Fibroblast of skin of back (primary cell): ENCODE measurements around the gene WNK1.
A peak's percentile ranks its signal among the peaks of the same experiment; 100 is the strongest.
"Not testable (repeated sequence)": the region's sequence is repeated elsewhere in the genome, so short reads cannot be mapped to it uniquely, and the experiment has no call there.

Experiments
- DNase-seq: peaks from one replicate; pipeline ENCODE4 v3.0.0-alpha.2; 2013

WNK1 gene

DNA sequence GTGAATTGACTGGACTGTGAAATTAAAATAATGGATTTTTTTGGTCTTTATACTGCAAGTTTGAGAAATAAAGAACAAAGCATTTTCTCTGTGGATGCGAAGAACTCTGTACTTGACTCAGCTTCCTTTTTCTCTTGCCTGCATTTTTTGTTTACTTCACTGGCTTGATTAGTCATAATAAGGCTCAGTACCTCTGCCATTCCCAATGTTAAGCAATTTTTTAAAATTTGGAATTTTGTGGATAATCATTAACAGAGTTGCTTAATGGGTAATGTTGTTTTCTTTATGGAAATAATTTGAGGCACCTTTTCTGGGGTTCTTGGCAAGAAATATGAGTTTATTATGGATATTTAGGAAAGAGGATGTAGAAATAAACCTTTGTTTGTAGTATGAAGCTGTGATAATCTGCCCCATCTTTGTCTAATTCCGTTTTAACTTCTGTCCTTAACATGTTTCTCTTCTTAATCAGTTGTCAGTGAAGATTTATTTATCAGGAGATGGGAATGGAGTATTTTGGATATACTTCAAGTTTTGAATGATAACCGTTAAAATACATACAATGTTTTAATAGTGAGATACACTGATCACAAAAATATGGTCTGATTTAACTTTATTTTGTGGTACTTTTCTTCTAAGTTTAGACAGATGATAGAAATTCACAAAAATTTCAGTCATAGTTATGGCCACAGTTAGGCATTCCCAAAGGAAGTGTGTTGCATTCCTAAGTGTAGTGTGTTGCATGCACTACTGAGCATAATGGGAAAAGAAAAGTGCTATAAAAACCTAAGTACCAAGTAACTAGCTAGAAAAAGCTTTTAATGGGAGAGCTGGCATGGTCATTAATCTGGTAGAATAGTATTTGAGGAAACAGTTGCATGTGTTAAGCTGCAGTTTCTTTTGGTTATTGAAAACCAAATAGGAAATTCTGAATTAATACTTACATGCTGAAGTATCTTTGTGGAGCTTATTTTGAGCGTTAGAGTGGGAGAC, 27.7 kb downstream of the WNK1 start:
- DNase-seq, result peak; percentile 84

DNA sequence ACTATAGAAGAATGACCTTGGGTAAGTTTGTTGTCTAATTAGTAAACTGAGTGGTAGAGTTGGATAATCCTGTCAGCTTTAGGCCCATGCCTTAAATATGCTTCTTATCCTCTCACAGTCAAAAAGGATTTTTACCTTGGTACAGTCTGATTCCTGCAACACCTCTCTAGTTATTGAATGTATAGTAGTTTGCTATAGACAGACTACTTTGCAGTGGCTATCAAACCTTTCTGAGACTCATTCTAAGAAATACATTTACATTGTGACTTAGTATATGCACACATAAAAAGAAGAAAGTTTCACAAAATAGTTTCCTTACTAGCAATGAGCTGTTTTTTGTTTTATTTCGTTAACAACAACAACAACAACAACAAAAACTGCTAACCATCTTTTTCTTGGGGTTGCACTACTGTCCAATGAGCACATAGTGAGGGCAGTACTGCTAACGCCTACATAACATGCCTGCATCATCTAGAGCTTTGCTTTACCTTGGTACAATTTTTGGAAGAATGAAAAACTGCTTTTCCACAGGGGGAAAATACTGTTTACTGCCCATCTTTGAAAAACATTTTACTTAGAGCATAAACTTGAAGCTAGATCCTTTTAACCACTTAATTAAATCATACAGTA, 28.5 kb downstream of the WNK1 start:
- DNase-seq, result no peak

DNA sequence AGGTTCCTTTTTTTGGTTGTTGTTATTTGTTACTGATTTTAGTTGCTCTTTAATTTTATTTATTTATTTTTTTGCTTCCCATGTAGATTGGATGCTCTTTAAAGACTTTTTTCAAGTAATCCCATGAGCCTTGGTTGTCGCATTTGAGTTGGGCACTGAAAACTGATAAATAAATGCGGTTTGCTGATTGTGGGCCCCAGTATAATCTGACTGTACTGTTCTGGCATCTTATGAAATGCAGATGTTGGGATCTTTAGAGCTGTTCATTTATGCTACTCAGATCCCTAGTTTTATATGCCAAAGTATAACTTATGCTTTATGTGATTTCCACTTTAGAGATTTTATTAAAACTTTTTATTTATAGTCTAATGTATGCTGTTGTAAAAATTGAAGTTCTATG, 33.3 kb downstream of the WNK1 start:
- no peak for DNase-seq

DNA sequence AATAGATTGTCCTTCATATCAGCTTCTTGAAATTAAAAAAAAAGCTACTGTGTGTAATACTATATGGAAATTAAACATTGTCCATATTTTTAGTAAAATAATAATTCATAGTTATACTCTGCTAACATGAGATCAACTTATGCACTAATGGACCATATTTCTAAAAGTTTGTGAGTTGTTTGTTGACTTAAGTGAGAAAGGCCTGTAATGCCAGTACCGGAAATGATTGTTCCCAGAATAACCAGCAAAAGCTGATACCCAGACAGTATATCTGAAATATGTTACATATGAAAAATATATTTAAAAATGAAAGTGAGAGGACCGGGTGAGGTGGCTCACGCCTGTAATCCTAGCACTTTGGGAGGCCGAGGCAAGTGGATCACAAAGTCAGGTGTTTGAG, 35.9 kb downstream of the WNK1 start:
- DNase-seq, result no peak

GRCh38 chr12:788762-789161, 36.4 kb downstream of the WNK1 start:
- DNase-seq, result not testable (repeated sequence)

DNA sequence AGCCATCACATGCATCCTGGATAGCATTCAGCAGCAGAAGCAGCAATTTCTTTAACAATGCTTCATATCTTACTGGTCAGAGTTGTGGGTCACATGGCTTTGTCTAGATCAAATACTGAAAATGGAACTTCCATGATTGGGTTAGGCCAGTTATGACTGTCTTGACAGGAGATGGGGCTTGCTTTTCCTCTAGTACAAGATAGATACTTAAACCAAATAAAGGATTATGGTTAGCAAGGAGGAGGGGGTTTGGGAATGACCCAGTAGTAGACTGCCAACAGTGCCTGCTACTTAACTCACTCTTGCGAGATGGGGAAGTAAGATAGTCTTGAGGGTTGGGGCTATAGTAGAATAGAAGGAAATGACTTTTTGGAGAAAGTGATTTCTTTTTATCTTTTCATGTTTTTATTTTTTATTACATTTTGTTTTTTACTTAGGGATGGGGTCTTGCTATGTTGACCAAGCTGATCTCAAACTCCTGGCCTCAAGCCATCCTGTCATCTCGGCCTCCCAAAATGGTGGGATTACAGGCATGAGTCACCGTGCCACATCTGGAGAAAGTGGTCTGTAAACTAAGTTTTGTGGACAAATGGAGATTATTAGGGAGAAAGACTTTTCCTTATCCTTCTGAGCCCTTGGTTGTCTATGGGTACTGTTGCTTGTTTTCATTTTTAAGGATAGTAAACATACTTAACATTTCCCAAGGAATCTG, 37.6 kb downstream of the WNK1 start:
- DNase-seq, result no peak

DNA sequence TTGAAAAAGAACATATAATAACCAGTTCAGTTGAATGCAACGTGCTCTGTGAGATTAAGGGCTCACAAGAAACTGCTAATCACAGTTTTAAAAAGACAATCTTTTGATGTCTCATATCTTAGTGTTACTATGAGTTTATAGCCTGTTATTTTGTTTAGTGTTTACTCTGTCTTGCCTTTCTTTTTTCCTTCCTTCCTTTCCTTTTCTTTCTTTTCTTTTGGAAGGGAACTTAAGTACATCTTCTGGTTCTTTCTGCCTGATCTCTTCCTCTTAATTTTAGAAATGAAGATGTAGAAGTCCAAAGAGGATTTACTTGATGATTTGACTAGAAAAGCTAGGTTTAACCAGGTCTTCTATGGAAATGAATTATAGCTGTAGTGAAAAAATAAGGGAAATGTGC, 38.2 kb downstream of the WNK1 start:
- DNase-seq, result no peak

DNA sequence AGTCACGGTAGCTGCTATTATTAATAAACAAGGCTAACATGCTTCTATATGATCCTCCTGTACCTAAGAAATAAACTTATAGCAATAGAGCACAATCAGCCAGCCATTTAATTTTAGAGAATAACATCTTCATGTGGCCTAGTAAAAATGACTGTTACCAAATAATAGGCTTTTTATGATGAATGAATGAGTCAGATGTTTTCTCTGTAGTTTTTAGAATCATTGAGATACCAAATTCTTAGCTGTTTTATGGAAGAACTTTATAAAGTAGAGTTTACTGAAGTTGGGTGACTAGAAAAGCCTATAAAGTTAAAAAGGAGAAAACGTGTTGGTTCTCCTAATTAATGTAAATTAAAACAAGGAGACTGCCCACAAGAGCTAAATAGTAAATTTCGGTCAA, 40.7 kb downstream of the WNK1 start:
- DNase-seq, result no peak

DNA sequence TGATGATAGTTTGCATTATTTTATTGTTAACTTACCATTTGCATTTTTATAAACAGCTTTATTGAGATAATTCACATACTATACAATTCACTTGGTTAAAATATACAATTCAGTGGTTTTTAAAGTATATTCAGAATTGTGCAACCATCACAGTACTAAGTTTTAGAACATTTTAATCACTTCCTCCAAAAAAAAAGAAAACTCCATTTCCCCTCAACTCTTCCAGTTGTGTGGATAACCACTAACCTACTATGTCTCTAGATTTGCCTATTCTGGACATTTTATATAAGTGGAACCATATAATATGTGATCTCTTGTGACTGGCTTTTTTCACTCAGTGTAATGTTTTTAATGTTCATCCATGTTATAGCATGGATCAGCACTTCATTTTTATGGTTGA, 41.3 kb downstream of the WNK1 start:
- no peak for DNase-seq

- no peak for DNase-seq
Measured at GRCh38 chr12:795305-795704, 42.9 kb downstream of the WNK1 start.

DNA sequence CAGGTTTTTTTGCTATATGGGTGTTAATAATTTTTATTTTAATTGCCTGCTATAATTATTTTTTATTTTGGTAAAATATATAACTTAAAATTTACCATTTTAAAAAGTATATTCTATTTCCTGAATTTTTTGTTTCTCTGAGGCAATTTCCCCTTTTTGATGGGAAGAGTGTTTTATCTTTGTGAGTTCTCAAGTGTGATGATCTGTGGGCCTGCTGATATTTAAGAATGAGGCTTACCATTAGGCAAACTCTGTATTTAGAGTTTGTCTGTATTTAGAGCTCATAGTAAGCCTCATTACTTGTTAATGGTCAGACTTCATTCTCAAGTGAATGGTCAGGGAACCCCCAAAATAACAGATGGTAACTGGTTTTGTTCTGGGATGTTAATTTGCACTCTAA, 48.0 kb downstream of the WNK1 start:
- DNase-seq, result no peak

DNA sequence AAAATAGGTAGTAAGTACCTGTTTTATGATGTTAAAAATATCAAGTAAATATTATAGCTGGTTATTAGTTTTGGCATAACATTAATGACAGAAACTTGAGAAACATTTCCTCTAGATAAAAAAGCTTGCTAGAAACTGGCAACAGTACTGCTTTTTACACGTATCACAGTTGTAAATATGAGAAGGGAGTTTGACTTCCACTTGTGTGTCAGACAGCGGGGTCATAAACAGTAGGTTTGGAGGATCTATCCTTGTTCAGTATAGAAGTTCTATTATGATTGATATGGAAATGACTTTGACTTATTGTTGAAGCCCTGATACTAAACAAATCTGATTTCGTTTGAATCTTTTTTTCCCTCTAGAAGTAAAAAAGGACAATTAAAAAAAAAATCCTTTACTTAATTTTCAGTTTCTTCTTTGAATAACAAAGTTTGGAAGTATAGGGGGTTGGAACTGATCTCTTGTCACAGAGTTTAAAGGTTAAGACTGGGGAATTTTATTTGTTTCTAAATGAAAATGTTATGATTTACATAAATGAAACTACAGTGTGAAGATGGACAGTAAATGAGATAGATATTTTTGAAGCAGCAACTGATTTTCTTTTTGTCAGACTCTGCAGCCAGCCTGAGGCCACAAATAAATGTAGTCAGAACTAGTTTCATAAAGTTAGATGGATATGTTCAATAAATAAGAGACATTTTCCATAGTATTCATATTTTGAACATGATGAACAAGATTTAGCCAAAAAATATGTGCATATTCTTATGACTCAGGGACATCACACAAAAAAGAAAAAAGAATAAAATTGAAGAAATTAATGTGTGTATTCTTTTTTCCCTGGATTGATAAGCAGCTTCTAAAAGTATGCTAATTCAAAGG, 50.1 kb downstream of the WNK1 start:
- DNase-seq, result peak; percentile 53

DNA sequence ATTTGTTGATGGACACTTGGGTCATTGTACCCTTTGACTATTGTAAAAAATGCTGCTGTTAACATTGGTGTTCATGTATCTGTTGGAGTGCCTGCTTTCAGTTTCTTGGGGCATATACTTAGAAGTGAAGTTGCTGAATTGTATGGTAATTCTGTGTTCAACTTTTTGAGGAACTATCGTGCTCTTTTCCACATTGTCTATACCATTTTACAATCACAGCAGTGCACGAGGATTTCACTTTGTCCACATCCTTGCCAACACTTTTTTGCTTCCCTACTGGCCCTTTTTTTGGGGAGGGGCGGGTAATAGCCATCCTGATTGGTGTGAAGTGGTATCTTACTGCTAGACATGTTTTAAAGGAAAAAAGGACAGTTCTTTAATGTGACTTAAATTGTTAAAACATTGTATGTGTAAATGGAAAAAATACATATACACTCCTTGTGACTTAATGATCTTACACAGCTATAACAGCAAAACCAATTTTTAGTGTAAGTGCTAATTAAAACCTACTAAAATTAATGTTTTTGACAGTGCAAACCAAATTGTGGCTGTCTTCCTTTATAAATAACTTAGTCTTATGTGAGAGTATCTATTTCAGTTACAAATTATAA, 52.7 kb downstream of the WNK1 start:
- DNase-seq, result no peak

GRCh38 chr12:806200-806791, 53.9 kb downstream of the WNK1 start:
- DNase-seq, result peak; percentile 23

GRCh38 chr12:807041-807735, 54.8 kb downstream of the WNK1 start:
- no peak for DNase-seq

GRCh38 chr12:810116-810515, 57.7 kb downstream of the WNK1 start:
- no peak for DNase-seq

- peak; percentile 19 for DNase-seq
Measured at GRCh38 chr12:810671-811415, 58.5 kb downstream of the WNK1 start.

DNA sequence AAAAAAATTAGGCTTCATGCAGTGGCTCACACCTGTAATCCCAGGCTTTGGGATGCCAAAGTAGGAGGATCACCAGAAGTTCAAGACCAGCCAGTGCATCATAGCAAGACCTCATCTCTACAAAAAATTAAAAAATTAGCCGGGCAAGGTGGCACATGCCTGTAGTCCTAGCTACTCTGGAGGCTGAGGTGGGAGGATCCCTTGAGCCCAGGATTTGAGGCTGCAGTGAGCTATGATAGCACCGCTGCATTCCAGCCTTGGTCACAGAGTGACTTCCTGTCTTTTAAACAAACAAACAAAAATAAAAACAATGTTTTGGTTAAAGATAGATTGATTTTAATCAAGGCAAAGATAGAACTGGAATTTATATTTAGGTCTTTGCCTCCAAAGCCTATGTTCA, 60.6 kb downstream of the WNK1 start:
- no peak for DNase-seq

- not testable (repeated sequence) for DNase-seq
Measured at GRCh38 chr12:817456-817855, 65.1 kb downstream of the WNK1 start.
